Measurements from ENCODE around the gene ZNF77.

DNA sequence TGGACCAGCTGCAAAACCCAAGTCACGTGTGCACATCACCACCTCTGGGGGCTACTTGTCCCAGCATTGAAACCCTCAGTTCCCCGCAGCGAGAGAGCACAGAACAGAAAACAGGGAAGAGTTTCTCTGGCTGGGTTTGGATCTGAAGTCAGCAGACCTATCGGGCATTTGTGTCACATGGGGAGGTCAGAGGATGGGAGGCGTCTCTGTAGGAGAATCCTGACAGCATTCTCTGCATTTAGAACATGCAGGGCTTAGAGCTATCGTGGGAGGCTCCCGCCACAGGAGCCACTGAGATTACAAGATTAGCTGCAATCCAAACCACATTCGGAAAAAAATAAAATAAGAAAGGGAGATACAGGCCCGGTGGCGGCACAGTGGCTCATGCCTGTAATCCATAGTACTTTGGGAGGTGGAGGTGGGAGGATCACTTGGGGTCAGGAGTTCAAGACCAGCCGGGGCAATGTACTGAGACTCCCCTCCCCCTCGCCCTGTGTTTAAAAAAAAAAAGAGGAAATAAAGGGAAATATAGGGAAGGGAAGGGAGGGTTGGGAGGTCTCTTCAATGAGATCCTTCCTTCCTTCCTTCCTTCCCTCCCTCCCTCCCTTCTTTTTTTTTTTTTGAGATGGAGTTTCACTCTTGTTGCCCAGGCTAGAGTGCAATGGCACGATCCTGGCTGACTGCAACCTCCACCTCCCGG lies 29.7 kb upstream of the ZNF77 start:
- TF ChIP-seq, protein P1, sequence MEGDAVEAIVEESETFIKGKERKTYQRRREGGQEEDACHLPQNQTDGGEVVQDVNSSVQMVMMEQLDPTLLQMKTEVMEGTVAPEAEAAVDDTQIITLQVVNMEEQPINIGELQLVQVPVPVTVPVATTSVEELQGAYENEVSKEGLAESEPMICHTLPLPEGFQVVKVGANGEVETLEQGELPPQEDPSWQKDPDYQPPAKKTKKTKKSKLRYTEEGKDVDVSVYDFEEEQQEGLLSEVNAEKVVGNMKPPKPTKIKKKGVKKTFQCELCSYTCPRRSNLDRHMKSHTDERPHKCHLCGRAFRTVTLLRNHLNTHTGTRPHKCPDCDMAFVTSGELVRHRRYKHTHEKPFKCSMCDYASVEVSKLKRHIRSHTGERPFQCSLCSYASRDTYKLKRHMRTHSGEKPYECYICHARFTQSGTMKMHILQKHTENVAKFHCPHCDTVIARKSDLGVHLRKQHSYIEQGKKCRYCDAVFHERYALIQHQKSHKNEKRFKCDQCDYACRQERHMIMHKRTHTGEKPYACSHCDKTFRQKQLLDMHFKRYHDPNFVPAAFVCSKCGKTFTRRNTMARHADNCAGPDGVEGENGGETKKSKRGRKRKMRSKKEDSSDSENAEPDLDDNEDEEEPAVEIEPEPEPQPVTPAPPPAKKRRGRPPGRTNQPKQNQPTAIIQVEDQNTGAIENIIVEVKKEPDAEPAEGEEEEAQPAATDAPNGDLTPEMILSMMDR (IDR thresholded peaks at IDR 0.05; ENCODE audit: low read depth, low read length, poor library complexity, severe bottlenecking) = no peak
- TF ChIP-seq EZH2phosphoT487 (IDR thresholded peaks at IDR 0.05; ENCODE audit: borderline replicate concordance, low read length) = no peak
